Mucosa of rectum (tissue), 2 donors: Measurements from ENCODE around the gene GPBP1.

Experiments
- H3K27ac ChIP-seq, 2 donors: one replicate each; pipeline ENCODE4 v1.7.0; 2013; ENCODE audit warnings: inconsistent platforms in 2 of 2, low read depth in 2 of 2, low read length in 2 of 2
- H3K27me3 ChIP-seq, 2 donors: one replicate each; pipeline ENCODE4 v1.7.0; 2013; ENCODE audit warnings: low read length in 2 of 2; ENCODE audit not compliant: control insufficient read depth in 2 of 2, insufficient read depth in 2 of 2
- H3K36me3 ChIP-seq, 2 donors: one replicate each; pipeline ENCODE4 v1.7.0; 2013; ENCODE audit warnings: low read length in 2 of 2; ENCODE audit not compliant: control insufficient read depth in 2 of 2, insufficient read depth in 2 of 2
- H3K4me1 ChIP-seq, 2 donors: one replicate each; pipeline ENCODE4 v1.7.0; 2013; ENCODE audit warnings: low read length in 2 of 2, mild to moderate bottlenecking in 1 of 2; ENCODE audit not compliant: control insufficient read depth in 2 of 2, insufficient read depth in 2 of 2
- H3K4me3 ChIP-seq, 2 donors: one replicate each; pipeline ENCODE4 v1.7.0; 2013; ENCODE audit warnings: low read length in 2 of 2
- H3K9ac ChIP-seq, 2 donors: one replicate each; pipeline ENCODE4 v1.7.0; 2013; ENCODE audit warnings: low read length in 2 of 2, low read depth in 1 of 2, mild to moderate bottlenecking in 1 of 2
- H3K9me3 ChIP-seq, 2 donors: one replicate each; pipeline ENCODE4 v1.7.0; 2013; ENCODE audit warnings: low read length in 2 of 2; ENCODE audit not compliant: control insufficient read depth in 2 of 2
- donor health status: healthy.
- donor health status: Normal muscosa, but diverticular disease.

GPBP1 gene

DNA sequence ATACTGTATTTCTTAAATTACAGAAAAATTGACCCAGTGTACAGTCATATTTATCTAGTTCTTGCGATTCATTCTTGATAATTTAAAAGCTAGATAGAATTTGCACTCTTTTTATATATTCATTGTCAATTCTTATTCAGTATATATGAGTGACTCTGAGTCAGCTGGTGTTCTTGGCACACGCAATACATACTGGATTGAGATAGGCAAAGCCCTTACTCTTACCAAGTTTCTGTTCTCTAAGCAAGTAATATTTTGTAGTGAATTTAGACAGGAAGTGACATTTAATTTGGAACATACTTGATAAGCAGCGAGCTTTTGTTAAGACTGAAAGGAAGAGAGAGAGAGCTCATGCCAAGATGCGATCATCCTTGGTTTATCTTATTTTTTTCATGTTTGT lies 57.7 kb downstream of the GPBP1 start:
- Histone ChIP-seq H3K9ac (no peak overlapping the region), H3K4me3 (no peak overlapping the region), H3K4me1 (no peaks in the 10 kb centered on the region), H3K27me3 (no peaks in the 10 kb centered on the region), H3K36me3 (peaks cover 26 to 30% of the 10 kb centered on the region in 2 donors), H3K9me3 (no peaks in the 10 kb centered on the region), H3K27ac (no peak overlapping the region)

DNA sequence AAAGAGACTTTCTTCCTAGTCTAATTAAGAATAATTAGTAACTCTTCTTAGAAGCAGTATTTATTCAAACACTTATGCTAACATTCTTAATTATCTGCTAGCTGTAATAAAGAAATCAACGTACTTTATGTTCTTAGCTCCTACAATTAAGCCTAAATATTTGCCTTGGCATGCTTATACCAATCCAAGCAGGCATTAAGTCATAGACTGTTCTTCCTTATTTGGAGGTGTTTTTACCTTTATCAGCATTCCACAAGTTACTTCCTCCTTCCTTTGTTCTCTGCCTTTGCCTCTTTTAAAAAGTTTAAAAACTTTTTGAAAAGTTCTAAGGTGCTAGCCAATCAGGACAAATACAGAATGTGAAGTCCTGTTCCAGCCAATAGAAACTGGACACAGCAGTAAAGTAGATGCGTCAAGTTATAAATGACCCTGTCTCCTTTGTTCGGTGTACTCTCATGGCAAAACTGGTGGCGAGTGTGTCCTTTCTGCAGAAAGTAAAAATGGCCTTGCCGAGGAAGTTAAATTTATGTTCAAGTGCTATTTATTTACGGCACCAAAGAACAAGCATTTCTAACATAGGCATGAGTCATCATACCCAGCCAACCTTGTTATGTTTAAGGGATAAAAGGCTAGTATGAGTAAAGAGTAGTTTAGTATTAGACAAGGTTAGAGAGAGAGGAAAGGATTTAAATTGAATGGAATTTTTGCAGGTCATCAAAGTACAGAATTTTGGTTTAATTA lies 58.6 kb downstream of the GPBP1 start:
- H3K4me1 ChIP-seq: no peaks in the 10 kb centered on the region
- H3K27ac ChIP-seq: no peak overlapping the region
- no peaks in the 10 kb centered on the region for H3K9me3 ChIP-seq
- H3K9ac ChIP-seq: no peak overlapping the region
- H3K27me3 ChIP-seq: no peaks in the 10 kb centered on the region
- peaks cover 26 to 33% of the 10 kb centered on the region in 2 donors for H3K36me3 ChIP-seq
- H3K4me3 ChIP-seq: no peak overlapping the region

- Histone ChIP-seq H3K4me3 (no peak overlapping the region), H3K27ac (no peak overlapping the region), H3K9ac (no peak overlapping the region), H3K4me1 (peaks cover 0 to 2% of the 10 kb centered on the region in 2 donors), H3K36me3 (peaks cover 19 to 24% of the 10 kb centered on the region in 2 donors), H3K9me3 (no peaks in the 10 kb centered on the region), H3K27me3 (no peaks in the 10 kb centered on the region)
Measured at GRCh38 chr5:57243286-57244137, 69.7 kb downstream of the GPBP1 start.

- Histone ChIP-seq H3K9me3 (no peaks in the 10 kb centered on the region), H3K36me3 (peaks cover 19 to 25% of the 10 kb centered on the region in 2 donors), H3K9ac (no peak overlapping the region), H3K27ac (no peak overlapping the region), H3K4me3 (no peak overlapping the region), H3K27me3 (no peaks in the 10 kb centered on the region), H3K4me1 (peaks cover 0 to 2% of the 10 kb centered on the region in 2 donors)
Measured at GRCh38 chr5:57244331-57244730, 70.5 kb downstream of the GPBP1 start.

- Histone ChIP-seq H3K36me3 (peaks cover 27 to 39% of the 10 kb centered on the region in 2 donors), H3K9ac (no peak overlapping the region), H3K27ac (no peak overlapping the region), H3K4me1 (no peaks in the 10 kb centered on the region), H3K9me3 (no peaks in the 10 kb centered on the region), H3K4me3 (no peak overlapping the region), H3K27me3 (no peaks in the 10 kb centered on the region)
Measured at GRCh38 chr5:57246426-57246825, 72.6 kb downstream of the GPBP1 start.

- Histone ChIP-seq H3K27ac (no peak overlapping the region), H3K9ac (no peak overlapping the region), H3K27me3 (no peaks in the 10 kb centered on the region), H3K36me3 (peaks cover 34 to 44% of the 10 kb centered on the region in 2 donors), H3K9me3 (no peaks in the 10 kb centered on the region), H3K4me1 (no peaks in the 10 kb centered on the region), H3K4me3 (no peak overlapping the region)
Measured at GRCh38 chr5:57247765-57248164, 73.9 kb downstream of the GPBP1 start.

DNA sequence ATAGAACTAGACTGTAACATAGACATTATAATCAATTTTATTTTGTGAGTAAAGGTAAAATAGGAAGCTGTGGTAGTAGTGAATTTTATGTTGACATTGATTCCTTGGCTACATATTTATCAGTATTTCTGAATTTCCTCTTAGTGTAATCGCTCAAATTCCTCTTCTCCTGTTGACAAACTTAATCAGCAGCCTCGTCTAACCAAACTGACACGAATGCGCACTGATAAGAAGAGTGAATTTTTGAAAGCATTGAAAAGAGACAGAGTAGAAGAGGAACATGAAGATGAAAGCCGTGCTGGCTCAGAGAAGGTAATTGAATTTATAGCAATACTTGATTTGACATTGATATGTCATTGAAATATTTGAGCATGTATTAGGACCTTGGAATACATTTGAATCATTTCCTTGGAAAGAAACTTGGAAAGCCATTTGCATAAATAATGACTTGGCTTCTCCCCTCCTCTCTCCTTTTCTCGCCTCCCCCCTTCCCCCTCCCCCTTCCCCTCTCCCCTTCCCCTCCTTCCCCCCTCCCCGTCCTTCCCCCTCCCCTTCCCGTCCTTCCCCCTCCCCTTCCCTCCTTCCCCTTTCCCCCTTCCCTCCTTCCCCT lies 75.5 kb downstream of the GPBP1 start:
- Histone ChIP-seq H3K9ac (no peak overlapping the region), H3K9me3 (no peaks in the 10 kb centered on the region), H3K4me1 (no peaks in the 10 kb centered on the region), H3K4me3 (no peak overlapping the region), H3K27me3 (no peaks in the 10 kb centered on the region), H3K36me3 (peaks cover 38 to 54% of the 10 kb centered on the region in 2 donors), H3K27ac (no peak overlapping the region)

DNA sequence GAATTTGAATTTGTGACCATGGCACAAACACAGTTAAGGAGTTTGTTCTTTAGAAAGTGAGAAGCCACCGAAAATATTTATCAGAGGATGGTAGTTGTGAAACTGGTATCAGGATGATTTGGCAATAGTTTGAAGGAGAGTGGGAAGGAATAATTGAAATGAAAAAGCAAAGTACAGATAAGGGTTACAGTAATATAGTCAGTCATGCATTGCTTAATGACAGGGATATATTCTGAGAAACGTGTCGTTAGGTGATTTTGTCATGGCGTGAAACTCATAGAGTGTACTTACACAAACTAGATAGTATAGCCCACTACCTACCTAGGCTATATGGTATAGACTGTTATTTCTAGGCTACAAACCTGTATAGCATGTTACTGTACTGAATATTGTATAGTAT lies 84.2 kb downstream of the GPBP1 start:
- no peaks in the 10 kb centered on the region for H3K9me3 ChIP-seq
- no peak overlapping the region for H3K4me3 ChIP-seq
- peaks cover 39 to 44% of the 10 kb centered on the region in 2 donors for H3K36me3 ChIP-seq
- H3K27ac ChIP-seq: no peak overlapping the region
- H3K27me3 ChIP-seq: no peaks in the 10 kb centered on the region
- H3K9ac ChIP-seq: no peak overlapping the region
- no peaks in the 10 kb centered on the region for H3K4me1 ChIP-seq

DNA sequence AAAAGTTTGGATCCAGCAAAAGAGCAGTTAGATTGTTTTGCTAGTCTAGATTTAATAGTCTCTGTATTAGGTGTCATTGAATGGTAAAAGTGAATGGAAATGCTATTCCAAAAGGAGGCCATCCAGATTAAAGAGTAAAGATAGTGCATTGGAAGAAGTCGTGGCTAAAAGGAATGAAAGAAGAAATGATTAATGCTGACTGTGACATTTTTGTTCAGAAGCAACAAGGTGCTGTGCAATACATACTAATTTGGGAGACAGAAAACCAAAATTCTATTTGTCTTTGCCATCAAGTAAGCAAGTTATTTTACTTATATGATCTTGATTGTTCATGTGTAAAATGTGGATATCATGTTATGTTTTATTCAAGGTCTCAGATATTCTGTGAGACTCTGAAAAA lies 85.1 kb downstream of the GPBP1 start:
- Histone ChIP-seq H3K9me3 (no peaks in the 10 kb centered on the region), H3K36me3 (peaks cover 41 to 44% of the 10 kb centered on the region in 2 donors), H3K27ac (no peak overlapping the region), H3K4me1 (no peaks in the 10 kb centered on the region), H3K4me3 (no peak overlapping the region), H3K27me3 (no peaks in the 10 kb centered on the region), H3K9ac (no peak overlapping the region)

GRCh38 chr5:57259704-57260103 lies 85.8 kb downstream of the GPBP1 start:
- no peak overlapping the region for H3K9ac ChIP-seq
- H3K4me1 ChIP-seq: no peaks in the 10 kb centered on the region
- H3K27me3 ChIP-seq: no peaks in the 10 kb centered on the region
- H3K27ac ChIP-seq: no peak overlapping the region
- H3K9me3 ChIP-seq: no peaks in the 10 kb centered on the region
- H3K4me3 ChIP-seq: no peak overlapping the region
- peaks cover 42 to 44% of the 10 kb centered on the region in 2 donors for H3K36me3 ChIP-seq
